HFFc6 (cell line): ENCODE data around the gene C19orf47. TPM values are rescaled to one million over a fixed set of nuclear protein-coding genes. Genes with fewer than 3 reads are reported as not detected.

Source experiments
- DNase-seq: peaks from one replicate; pipeline ENCODE4 v3.0.0-alpha.2; 2018
- H3K27ac Mint-ChIP-seq: 2 replicates; pipeline ENCODE4 v1.8.0; 2020; ENCODE audit warnings: mild to moderate bottlenecking, mixed read lengths
- H3K27me3 Mint-ChIP-seq: 2 replicates; pipeline ENCODE4 v1.8.0; 2021; ENCODE audit warnings: mild to moderate bottlenecking, moderate library complexity, mixed read lengths; ENCODE audit not compliant: insufficient read depth
- H3K36me3 Mint-ChIP-seq: 2 replicates; pipeline ENCODE4 v1.8.0; 2021; ENCODE audit warnings: low read depth, mixed read lengths
- H3K4me1 Mint-ChIP-seq: 2 replicates; pipeline ENCODE4 v1.8.0; 2020; ENCODE audit warnings: low read depth, mixed read lengths
- H3K4me3 Mint-ChIP-seq: 2 replicates; pipeline ENCODE4 v1.8.0; 2020; ENCODE audit warnings: mild to moderate bottlenecking, moderate library complexity, mixed read lengths
- H3K9me3 Mint-ChIP-seq: 2 replicates; pipeline ENCODE4 v1.8.0; 2020; ENCODE audit warnings: mild to moderate bottlenecking, mixed read lengths
- total RNA-seq, 6 experiments: library from RNA; stranded (reverse); fragmentation: NEBNext Ultra II Directional; extraction: Animal tissue kit (Norgen Biotek cat#: 25700); gene quantifications; 2 replicates in 1 of 6; 3 replicates in 5 of 6; pipeline ENCODE4 v1.2.3, GENCODE V29; 2021
- TF ChIP-seq, protein P1 (sequence below): fragments of 200-600 bp; sonication (generic); IDR thresholded peaks from 2 replicates; pipeline ENCODE4 v1.5.0; 2021; ENCODE audit warnings: antibody characterized with exemption, mild to moderate bottlenecking

Gene C19orf47
- total RNA-seq, 6 experiments from 2014 or later = 15.8 to 20.0 (median 18.5) TPM

DNA sequence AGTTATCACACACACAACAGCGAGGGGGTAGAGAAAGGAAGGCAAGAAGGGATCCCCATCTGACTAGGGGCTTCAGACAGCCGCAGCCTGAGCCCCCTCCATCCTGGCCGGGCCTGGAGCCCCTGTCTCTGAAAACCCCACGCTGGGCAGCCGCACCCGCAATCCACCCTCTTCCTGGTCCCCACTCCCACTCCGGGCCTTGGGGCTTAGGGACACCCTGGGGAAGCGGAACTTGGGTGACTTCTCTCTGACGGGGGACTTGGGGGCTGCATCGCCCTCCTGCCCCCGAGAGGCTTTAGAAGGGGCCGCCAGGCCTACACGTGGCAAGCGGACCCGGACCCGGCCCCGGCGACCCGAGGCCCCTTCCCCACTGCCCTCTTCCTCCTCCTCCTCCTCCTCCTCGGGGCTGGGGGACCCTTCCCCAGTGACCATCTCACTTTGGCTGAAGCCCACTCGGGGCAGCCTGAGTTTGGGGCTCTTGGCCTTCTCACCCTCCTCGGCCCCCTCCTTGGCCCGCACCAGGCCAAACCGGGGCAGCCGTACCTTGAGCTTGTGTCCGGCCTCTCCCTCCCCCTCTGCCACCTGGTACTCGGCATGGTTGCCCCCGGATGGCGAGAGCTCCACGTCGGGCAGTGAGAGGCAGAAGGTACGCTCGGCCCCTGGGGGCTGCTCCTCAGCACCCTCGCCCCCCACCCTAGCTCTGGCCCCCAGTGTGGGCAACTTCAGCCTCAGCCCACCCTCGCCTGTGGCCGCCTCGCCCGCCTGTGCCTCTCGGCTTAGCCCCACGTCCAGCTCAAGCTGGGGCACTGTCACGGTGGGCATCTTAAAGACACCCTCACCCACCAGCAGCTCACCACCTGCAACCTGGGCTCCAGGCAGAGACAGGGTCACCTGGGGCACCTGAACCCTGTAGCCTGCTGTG, 46.0 kb upstream of the C19orf47 start:
- no peak for DNase-seq
- Mint-ChIP-seq H3K9me3 (no peaks in the 10 kb centered on the region), H3K4me3 (no peak overlapping the region), H3K4me1 (no peaks in the 10 kb centered on the region), H3K36me3 (no peaks in the 10 kb centered on the region), H3K27me3 (peaks cover 9% of the 10 kb centered on the region), H3K27ac (no peak overlapping the region)
- TF ChIP-seq, protein P1, sequence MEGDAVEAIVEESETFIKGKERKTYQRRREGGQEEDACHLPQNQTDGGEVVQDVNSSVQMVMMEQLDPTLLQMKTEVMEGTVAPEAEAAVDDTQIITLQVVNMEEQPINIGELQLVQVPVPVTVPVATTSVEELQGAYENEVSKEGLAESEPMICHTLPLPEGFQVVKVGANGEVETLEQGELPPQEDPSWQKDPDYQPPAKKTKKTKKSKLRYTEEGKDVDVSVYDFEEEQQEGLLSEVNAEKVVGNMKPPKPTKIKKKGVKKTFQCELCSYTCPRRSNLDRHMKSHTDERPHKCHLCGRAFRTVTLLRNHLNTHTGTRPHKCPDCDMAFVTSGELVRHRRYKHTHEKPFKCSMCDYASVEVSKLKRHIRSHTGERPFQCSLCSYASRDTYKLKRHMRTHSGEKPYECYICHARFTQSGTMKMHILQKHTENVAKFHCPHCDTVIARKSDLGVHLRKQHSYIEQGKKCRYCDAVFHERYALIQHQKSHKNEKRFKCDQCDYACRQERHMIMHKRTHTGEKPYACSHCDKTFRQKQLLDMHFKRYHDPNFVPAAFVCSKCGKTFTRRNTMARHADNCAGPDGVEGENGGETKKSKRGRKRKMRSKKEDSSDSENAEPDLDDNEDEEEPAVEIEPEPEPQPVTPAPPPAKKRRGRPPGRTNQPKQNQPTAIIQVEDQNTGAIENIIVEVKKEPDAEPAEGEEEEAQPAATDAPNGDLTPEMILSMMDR = no peak

DNA sequence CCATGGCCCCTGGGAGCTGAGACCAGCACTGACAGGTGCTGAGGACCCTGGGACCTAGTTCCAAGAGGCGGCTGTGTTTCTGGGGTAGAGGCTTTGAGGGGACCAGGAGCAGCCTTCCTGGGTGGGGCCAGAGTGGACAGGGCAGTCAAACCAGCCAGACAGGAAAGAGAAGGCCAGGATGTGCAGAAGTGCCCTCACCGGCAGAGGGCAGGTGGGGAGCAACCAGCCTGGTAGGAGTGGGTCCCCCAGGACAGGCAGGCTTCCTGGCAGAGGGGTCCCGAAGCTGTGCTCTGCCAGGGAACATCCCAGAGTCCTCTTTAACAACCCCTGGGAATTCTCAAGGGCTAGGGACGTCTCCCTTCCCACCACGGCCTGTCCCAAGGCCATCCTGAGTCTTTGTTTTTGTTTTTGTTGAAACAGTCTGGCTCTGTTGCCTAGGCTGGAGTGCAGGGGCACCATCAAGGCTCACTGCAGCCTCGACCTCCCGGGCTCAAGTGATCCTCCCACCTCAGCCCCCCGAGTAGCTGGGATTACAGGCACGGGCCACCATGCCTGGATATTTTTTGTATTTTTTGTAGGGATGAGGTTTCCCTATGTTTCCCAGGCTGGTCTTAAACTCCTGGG, 44.8 kb upstream of the C19orf47 start:
- H3K4me1 Mint-ChIP-seq = no peaks in the 10 kb centered on the region
- TF ChIP-seq, protein P1 = peak; percentile 9; the same call in 1 of the 2 replicates
- no peak for DNase-seq
- no peak overlapping the region for H3K27ac Mint-ChIP-seq
- H3K36me3 Mint-ChIP-seq = no peaks in the 10 kb centered on the region
- H3K9me3 Mint-ChIP-seq = no peaks in the 10 kb centered on the region
- H3K4me3 Mint-ChIP-seq = no peak overlapping the region
- peaks cover 9% of the 10 kb centered on the region for H3K27me3 Mint-ChIP-seq

DNA sequence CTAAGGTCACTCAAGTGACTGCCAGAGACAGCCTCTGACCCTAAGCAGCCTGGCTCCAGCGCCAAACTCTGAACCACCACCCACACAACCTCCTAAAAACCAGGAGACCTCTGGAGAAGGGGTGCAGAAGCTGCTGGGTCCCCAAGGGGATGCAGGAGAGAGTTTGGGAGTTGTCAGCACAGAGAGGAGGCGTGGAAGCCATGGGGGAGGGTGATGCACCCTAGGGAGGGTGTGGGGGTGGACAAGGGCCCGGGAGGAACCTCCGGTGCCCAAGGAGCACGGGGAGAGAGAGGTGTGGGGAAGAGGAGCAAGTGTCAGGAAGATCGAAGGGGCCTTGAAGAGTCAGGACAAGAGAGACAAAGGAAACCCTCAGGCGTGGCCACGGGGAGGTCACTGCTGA, 43.9 kb upstream of the C19orf47 start:
- Mint-ChIP-seq H3K36me3 (no peaks in the 10 kb centered on the region), H3K27ac (no peak overlapping the region), H3K9me3 (no peaks in the 10 kb centered on the region), H3K27me3 (peaks cover 9% of the 10 kb centered on the region), H3K4me1 (no peaks in the 10 kb centered on the region), H3K4me3 (no peak overlapping the region)
- DNase-seq = no peak
- TF ChIP-seq, protein P1 = no peak

DNA sequence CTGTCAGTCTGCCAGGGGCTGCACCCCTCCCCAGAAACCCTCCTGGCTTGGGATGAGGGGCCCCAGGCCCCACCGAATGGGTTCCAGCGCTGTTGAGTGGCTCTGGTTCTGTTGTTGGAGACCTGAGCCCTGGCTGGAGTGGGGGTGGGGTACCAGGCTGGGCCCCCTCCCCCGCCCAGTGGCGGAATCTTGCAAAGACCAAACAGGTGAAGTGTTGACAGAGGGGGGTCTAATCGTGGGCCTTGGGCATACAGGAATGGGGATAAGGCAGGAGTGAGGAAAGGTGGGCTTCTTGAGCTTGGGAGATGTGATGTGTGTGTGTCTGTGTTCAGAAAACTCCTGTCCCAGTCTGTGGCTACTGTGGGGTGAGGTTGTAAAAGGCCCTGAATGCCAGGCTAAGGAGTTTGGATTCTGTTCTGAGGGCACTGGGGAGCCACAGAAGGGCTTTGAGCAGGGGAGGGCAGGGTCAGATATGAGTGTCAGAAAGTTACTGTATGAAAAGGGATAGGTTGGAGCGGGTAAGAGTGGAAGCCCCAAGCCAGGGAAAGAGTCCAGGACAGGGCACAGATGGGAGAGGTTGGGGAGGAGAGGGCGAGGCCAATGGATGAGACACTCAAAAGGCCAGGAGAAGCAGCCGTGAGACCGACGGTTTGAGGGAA, 42.0 kb upstream of the C19orf47 start, which contains the start of gene HIPK4:
Gene HIPK4, minus strand, starts transcription at position 98 of the 659 bp plus-strand sequence. CDS start 279 bp downstream, outside the sequence.
- DNase-seq = no peak
- Mint-ChIP-seq H3K27ac (no peak within 1 kb of the TSS), H3K9me3 (no peaks in the 10 kb centered on the region), H3K4me3 (no peak within 1 kb of the TSS), H3K36me3 (no peaks in the 10 kb centered on the region), H3K27me3 (peaks cover 9% of the 10 kb centered on the region), H3K4me1 (no peaks in the 10 kb centered on the region)
- TF ChIP-seq, protein P1 = no peak

DNA sequence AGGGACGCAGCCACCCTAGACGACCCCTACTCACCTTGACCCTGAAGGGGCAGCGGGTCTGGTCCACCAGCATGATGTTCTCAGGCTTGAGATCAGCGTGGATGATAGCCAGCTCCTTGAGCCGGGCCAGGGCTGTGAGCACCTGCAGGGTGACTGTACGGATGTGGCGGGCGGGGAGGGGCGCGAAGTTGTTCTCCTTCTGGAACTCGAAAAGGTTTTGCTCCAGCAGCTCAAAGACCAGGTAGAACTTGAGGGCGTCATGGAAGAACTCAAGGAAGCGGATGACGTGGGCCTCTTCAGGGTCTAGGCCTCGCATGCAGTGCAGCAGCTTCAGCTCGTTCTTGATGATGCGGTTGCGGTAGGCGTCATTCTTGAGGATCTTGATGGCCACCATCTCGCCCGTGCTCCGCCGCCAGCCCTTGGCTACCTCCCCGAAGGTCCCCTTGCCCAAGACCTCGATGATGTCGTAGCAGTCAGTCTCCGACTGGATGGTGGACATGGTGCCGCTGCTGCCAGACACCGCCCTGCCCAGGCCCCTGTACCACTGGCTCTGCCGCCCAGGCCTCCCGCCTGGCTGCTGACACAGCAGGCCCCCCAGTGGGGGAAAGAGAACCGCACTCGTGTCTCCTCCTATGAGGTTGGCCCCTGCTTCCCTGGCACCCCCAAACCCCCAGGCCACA, 41.3 kb upstream of the C19orf47 start:
- H3K4me3 Mint-ChIP-seq = no peak overlapping the region
- DNase-seq = no peak
- H3K9me3 Mint-ChIP-seq = no peaks in the 10 kb centered on the region
- H3K4me1 Mint-ChIP-seq = no peaks in the 10 kb centered on the region
- TF ChIP-seq, protein P1 = no peak
- no peak overlapping the region for H3K27ac Mint-ChIP-seq
- H3K27me3 Mint-ChIP-seq = peaks cover 13% of the 10 kb centered on the region
- no peaks in the 10 kb centered on the region for H3K36me3 Mint-ChIP-seq
